Lower leg skin (tissue), 3 donors: ENCODE data around the gene GTF2H2.
"Not testable (repeated sequence)": the region's sequence is repeated elsewhere in the genome, so short reads cannot be mapped to it uniquely, and the experiment has no call there.

ENCODE experiments used
- CTCF ChIP-seq, 3 donors: fragments of 450-650 bp; IDR thresholded peaks; one replicate each; pipeline ENCODE4 v1.5.1; 2016; ENCODE audit warnings: antibody characterized with exemption in 3 of 3, mild to moderate bottlenecking in 3 of 3, moderate library complexity in 2 of 3
- POLR2A ChIP-seq, 2 donors: fragments of 450-650 bp; IDR thresholded peaks; one replicate each; pipeline ENCODE4 v1.6.1; 2016 to 2017; ENCODE audit warnings: antibody characterized with exemption in 2 of 2, mild to moderate bottlenecking in 1 of 2, moderate library complexity in 1 of 2

GRCh38 chr5:71086145-71086544, 18.7 kb upstream of the GTF2H2 start:
- TF ChIP-seq CTCF, POLR2A (IDR thresholded peaks at IDR 0.05): not testable (repeated sequence)
